ENCODE results near the gene FAM13A.
"Not testable (repeated sequence)": the region's sequence is repeated elsewhere in the genome, so short reads cannot be mapped to it uniquely, and the experiment has no call there.

FAM13A gene

GRCh38 chr4:89039730-89040338 is 17.2 kb downstream of the FAM13A start:
- DNase-seq: no peak

DNA sequence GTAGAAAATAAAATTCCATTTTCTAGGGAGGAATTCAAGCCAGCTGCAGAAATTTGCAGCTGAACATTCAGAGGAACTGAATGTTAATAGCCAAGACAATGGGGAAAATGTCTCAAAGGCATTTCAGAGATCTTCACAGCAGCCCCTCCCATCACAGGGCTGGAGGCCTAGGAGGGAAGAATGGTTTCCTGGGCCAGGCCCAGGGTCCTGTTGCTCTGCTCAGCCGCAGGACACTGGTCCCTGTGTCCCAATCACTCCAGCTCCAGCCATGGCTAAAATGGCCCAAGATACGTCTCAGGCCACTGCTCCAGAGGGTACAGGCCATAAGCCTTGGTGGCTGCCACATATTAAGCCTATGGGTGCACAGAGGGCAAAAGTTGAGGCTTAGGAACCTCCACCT is 20.4 kb downstream of the FAM13A start:
- no peak for DNase-seq

- no peak for DNase-seq
These were observed 25.7 kb downstream of the FAM13A start for GRCh38 chr4:89031272-89031671.

GRCh38 chr4:89029591-89029990 is 27.4 kb downstream of the FAM13A start:
- no peak for DNase-seq

- DNase-seq: no peak
These were observed 30.4 kb downstream of the FAM13A start for GRCh38 chr4:89026542-89026941.

- peak; percentile 74 for DNase-seq
These were observed 32.8 kb downstream of the FAM13A start for GRCh38 chr4:89024051-89024675.

- DNase-seq: no peak
These were observed 33.8 kb downstream of the FAM13A start for GRCh38 chr4:89023140-89023539.

- DNase-seq: no peak
These were observed 34.4 kb downstream of the FAM13A start for GRCh38 chr4:89022426-89023128.

GRCh38 chr4:89021684-89022083 is 35.3 kb downstream of the FAM13A start:
- DNase-seq: no peak

DNA sequence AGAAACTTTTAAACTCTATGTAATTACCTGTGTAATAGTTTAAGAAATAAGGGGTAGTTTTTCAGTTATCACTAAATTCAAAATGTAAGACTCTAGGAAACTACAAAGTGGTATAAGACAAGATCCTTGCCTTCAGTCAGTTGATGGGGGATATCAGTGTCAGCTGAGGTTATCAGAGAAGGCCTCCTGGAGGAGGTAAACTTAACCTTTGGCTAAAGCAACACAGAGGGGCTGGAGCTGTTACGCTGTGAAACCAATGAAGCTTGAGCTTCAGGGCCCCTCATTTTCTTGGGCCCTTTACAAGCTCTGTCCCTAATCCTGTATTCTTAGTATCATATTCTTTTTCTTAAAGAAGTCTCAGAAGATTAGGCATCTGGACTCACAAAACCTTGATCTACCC is 35.9 kb downstream of the FAM13A start:
- DNase-seq: no peak

DNA sequence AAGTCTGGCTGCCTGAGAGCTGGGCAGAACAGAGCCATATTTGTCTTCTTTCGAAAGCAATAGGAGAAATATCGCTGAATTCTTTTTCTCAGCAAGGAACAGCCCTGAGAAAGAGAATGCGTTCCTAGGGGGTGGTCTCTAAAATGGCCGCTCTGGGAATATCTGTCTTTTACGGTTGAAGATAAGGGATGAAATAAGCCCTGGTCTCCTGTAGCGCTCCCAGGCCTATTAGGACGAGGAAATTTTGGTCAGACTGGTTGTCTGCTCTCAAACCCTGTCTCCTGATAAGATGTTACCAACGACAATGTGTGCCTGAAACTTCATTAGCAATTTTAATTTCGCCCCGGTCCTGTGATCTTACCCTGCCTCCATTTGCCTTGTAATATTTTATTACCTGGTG is 42.1 kb downstream of the FAM13A start:
- DNase-seq: not testable (repeated sequence)

DNA sequence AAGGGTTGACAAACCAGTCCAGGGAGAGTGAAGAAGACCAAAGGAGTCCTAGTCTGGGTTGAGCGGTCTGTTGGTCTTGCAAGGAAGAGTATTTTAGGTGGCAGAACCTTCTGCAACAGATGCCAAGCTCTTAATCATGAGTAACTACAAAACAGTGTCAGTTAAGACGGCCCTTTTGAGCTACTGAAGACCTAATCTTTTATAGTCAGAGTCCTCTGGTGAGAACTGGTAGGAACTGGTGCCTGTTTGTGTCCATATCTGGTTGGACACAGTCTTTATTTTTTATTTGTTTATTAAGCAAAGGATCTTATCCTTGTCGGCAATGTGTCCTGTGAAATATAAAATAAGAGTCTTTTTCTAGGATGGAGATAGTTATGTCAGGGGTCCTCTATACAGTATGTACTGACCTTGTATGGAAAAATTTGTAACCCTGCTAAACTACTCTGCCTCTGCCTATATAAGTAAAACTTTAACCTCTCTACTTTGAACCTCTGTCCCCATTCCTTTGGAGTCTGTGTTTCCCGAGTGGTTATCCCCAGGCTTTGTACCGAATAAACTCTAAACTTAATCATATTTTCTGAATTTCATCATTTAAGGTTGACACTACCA is 47.1 kb downstream of the FAM13A start:
- no peak for DNase-seq

DNA sequence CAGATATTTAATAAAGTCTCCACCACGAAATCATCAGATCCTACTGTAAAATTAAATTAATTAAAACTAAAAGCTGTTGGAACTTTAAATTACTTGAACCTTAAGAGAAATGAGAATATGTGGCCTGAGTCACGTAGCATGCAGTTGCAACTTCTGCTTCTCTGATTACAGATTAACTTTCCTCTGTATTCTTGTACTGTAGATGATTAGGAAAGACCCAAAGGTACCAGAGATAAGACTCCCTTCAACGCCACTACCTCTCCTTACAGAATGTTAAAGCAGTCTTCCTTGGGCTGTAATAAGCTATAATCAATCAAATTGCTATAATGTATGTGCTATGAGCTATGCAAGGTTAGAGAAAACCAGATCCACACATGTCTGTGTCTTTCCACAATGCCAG is 47.9 kb downstream of the FAM13A start:
- DNase-seq: no peak

- DNase-seq: no peak
These were observed 48.8 kb downstream of the FAM13A start for GRCh38 chr4:89008166-89008565.

- DNase-seq: no peak
These were observed 49.5 kb downstream of the FAM13A start for GRCh38 chr4:89007338-89007939.

DNA sequence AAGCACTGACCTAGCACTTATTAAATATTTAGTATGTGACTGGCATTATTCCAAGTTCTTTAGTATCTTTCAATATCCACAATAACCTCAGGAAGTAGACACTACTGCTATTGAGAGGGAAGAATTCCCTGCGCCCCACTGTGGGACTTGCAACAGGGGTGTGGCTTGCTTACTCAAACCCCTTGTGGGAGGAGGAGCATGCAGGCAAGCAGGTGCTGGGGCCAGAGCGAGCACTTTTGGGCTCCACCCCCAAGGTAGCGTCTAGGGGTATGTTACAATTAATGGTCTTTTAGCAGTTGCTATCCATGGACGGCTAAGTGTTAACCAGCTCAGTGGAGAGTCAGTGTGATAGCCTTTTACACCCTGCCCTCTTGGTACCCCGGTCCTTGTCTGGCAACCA is 50.7 kb downstream of the FAM13A start:
- DNase-seq: no peak

DNA sequence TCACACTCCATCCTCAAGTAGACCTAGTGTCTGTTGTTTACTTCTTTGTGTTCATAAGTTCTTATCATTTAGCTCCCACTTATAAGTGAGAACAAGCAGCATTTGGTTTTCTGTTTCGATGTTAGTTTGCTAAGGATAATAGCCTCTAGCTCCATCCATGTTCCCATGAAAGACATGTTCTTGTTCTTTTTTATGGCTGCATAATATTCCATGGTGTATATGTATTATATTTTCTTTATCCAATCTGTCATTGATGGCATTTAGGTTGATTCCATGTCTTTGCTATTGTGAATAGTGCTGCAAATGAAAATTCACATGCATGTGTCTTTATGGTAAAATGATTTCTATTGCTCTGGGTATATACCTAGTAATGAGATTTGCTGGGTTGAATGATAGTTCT is 51.9 kb downstream of the FAM13A start:
- not testable (repeated sequence) for DNase-seq

DNA sequence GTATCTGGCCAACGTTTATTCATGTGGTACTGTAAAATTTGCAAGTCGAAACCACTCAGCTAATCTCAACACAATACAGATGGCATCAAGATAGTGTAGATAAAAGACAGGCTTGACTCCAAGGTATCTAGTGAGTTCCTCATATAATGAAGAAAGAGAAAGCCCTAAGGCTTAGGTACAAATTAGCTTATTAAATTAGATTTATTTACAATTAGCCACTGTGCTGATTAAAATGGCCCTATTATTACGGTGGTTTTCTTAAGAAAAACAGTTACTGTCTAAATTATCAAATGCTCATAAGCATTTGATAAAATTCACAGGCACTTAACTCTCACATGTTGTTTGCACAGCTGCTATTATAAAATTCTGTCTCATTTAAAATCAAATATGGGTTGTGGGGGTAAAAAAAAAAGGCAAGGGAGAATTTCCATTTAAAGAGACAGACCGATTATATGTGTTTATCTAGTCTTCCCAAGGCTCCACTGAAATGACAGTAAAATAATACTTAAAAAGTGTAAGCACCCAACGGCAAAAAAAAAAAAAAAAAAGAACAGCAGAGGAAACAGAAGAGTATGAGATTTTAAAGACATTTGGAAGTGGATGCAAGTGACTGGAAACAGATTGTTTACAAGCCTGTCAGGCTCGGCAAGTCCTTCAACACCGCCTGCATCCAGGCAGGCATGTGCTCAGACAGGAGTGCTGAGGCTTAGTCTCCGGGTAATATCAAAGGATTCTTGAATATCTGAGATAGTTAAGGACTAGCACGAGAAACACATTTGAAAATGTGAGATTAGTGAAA is 55.1 kb downstream of the FAM13A start:
- DNase-seq: no peak

- no peak for DNase-seq
These were observed 56.1 kb downstream of the FAM13A start for GRCh38 chr4:89000844-89001360.

DNA sequence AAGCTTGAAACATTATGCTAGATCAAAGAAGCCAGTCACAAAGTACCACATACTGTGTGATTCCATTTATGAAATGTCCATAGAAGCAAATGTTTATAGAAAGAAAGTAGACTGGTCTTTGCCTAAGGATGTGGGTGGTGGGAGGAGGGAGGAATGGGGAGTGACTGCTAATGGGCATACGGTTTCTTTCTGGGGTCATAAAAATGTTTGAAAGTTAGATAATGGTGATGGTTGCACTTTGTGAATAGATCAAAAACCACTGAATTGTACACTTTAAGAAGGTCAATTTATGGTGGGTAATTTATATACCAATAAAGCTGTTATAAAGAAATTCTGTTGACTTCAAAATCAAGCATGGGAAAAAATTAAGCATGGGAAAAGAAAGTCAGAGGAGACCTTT is 56.6 kb downstream of the FAM13A start:
- DNase-seq: no peak

- DNase-seq: no peak
These were observed 57.5 kb downstream of the FAM13A start for GRCh38 chr4:88999392-88999930.

DNA sequence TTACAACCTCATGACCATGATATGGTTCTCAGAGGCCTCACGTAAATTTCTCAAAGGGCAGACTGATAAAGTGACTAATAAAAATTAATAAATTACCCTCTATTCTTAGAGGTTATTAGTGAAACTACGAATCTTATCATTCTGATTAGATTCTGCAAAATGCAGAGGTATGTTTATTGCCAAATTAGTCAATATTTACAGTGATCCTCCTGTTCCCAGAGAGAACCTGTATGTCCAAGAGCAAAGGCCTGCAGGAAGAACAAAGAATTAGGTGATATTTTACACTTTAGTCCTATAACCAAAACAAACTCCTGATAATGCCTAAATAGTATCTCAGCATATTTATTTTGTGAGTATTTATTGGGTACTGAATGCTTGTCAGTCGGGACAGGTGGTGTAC is 58.1 kb downstream of the FAM13A start:
- DNase-seq: no peak
